GM12801 (cell line): ENCODE measurements around the gene PAIP2.

ENCODE experiments used
- TF ChIP-seq, protein P1 (sequence below): IDR thresholded peaks from one replicate; pipeline ENCODE4 v1.5.1; 2011; ENCODE audit warnings: control low read depth; ENCODE audit not compliant: insufficient read length; ENCODE audit errors: extremely low read depth

PAIP2 gene

DNA sequence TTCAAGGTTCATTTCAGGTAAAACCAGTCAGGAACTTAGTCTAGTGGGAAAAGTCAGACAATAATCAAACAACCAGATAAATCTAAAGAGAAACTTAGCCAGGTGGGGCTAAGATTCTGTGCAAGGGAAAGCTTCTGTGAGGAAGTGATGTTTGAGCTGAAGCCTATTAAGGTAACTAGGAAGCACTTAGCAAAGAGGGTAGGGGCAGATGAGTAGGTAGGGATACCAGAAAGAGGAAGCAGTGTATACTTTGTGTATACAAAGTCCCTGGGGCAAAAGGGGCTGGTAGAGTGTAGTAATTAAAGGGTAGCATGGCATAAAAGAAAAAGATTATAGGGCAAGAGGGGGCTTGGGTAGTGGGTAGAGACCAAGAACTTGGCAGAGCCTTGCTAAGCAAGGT, 65.9 kb downstream of the PAIP2 start:
- TF ChIP-seq, protein P1, sequence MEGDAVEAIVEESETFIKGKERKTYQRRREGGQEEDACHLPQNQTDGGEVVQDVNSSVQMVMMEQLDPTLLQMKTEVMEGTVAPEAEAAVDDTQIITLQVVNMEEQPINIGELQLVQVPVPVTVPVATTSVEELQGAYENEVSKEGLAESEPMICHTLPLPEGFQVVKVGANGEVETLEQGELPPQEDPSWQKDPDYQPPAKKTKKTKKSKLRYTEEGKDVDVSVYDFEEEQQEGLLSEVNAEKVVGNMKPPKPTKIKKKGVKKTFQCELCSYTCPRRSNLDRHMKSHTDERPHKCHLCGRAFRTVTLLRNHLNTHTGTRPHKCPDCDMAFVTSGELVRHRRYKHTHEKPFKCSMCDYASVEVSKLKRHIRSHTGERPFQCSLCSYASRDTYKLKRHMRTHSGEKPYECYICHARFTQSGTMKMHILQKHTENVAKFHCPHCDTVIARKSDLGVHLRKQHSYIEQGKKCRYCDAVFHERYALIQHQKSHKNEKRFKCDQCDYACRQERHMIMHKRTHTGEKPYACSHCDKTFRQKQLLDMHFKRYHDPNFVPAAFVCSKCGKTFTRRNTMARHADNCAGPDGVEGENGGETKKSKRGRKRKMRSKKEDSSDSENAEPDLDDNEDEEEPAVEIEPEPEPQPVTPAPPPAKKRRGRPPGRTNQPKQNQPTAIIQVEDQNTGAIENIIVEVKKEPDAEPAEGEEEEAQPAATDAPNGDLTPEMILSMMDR, result no peak

- TF ChIP-seq, protein P1, result no peak
Measured at GRCh38 chr5:139408191-139408590, 66.5 kb downstream of the PAIP2 start.

GRCh38 chr5:139410121-139410992, 68.7 kb downstream of the PAIP2 start:
- TF ChIP-seq, protein P1, result no peak

- TF ChIP-seq, protein P1, result no peak
Measured at GRCh38 chr5:139410993-139411828, 69.6 kb downstream of the PAIP2 start.

DNA sequence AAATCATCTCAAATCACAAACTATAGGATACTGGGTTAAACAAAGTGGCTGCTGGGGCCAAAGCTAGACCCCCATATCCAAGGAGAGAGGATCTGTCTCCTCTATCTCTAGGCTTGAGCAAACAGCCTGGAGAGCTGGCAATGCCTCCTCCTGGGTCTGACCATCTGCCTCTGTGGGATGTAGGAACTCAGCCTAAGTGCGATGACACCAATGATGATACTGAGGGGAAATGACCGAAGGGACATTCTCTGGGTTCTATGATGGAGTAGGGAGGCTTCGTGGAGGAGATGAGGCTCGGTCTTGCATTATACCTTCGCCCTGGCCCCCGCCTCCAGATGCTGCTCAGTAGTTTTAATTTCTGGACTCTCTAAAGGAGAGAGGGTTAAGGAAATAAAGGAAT, 71.5 kb downstream of the PAIP2 start:
- TF ChIP-seq, protein P1, result no peak

DNA sequence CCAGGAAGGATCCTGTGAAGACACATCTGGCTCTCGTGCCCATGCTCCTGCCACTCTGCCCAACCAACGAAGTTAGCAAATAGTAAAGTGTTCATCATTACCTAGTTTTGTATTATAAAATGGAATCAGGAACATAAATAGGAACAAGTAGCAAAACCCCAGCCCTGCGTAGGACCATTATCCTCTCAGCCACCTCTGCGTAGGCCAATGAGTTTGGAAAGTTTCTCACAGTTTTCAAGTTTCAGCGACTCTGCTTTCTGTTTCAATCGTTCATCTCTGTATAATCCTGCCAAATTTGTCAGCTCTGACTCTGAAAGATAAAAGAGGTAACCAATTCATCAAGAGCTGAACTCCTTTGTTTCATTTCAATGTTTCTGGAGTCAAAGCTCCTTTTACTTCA, 72.3 kb downstream of the PAIP2 start:
- TF ChIP-seq, protein P1, result no peak

DNA sequence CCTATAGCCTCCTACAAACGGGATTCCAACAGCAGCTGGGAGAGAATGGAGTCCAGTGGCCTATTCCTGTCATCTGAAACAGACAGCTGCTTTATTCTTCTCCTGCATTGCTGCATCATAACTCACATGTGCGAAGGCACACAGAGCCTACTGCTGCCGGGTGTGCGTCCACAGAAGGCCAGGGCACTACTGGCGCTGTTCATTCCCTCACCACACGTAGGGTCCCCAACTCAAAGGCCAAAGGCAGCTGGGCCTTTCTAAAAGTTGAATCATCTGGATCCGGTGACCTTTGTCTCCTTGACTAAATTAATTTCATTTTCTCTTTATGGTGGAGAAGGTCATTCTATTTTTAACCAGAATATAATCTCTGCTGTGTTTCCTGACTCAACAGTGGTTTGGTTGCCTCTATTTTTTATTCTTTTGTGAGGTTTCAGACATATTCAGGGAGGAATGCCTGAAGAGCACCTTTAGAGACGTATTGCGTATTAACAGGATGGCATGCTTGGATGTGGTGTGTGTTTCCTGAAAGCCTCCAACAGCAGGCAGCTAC, 73.0 kb downstream of the PAIP2 start:
- TF ChIP-seq, protein P1, result no peak
